HCT116 (cell line): Measurements from ENCODE around the gene CCDC201. TPM values are rescaled to one million over a fixed set of nuclear protein-coding genes. Genes with fewer than 3 reads are reported as not detected.

ENCODE experiments used
- ATAC-seq: fragments of 200-7000 bp; cut with Tn5 transposase; 2 replicates; pipeline ENCODE4 v1.9.1; 2020; ENCODE audit warnings: mild to moderate bottlenecking, moderate library complexity
- BruUV-seq: library from RNA; stranded (reverse); fragments of 400-500 nt; replicated peaks from 2 replicates; lab custom pipeline; 2021; lab: Mats Ljungman, UMichigan
- CTCF ChIA-PET: fragments of 300-600 bp; sonication (Branson Sonifier 250); formaldehyde crosslinking; loops from one replicate; lab custom pipeline; 2021; ENCODE audit warnings: antibody characterized with exemption; lab: Charles Lee
- POLR2A ChIA-PET: fragments of 300-600, 350-600 bp; sonication (Branson Sonifier 250); formaldehyde crosslinking; loops from one replicate; lab custom pipeline; 2021; ENCODE audit warnings: antibody characterized with exemption; lab: Charles Lee
- RAD21 ChIA-PET, 2 experiments: fragments of 300-600 bp; sonication (Branson Sonifier 250); formaldehyde crosslinking; loops; one replicate each; lab custom pipeline; 2023; ENCODE audit warnings: low total read pairs in 2 of 2; ENCODE audit not compliant: uncharacterized antibody in 2 of 2, unreplicated experiment in 2 of 2, low non-redundant PET in 1 of 2; lab: Charles Lee
- DNase-seq: peaks from one replicate; pipeline ENCODE4 v3.0.0-alpha.2; 2010; ENCODE audit warnings: low read depth, low spot score
- H2AFZ ChIP-seq: fragments of 200-600 bp; shearing (Covaris generic), sonication (generic); 2 replicates; pipeline ENCODE4 v1.6.1; 2017; ENCODE audit warnings: low read depth, mixed run types, mixed read lengths, antibody characterized with exemption, low read length; ENCODE audit not compliant: poor library complexity, severe bottlenecking
- H3K27ac ChIP-seq: 2 replicates; pipeline ENCODE4 v1.5.1; 2012; ENCODE audit warnings: low read depth, low read length
- H3K27me3 ChIP-seq: fragments of 200-600 bp; sonication (generic); 2 replicates; pipeline ENCODE4 v1.6.1; 2016; ENCODE audit warnings: mixed run types, low read length, mixed read lengths; ENCODE audit not compliant: insufficient read depth
- H3K36me3 ChIP-seq, 2 experiments: fragments of 200-500 bp in 1 of 2; fragments of 200-600 bp in 1 of 2; sonication (Bioruptor generic) in 1 of 2; sonication (generic) in 1 of 2; 2 replicates each; pipeline versions ENCODE4 v1.5.1 to v1.6.1; 2014 to 2016; ENCODE audit warnings: low read length in 2 of 2, inconsistent platforms in 1 of 2, mixed read lengths in 1 of 2, mixed run types in 1 of 2; ENCODE audit not compliant: insufficient read depth in 2 of 2, control insufficient read depth in 1 of 2
- H3K4me1 ChIP-seq, 2 experiments: fragments of 200-600 bp in 1 of 2; sonication (generic) in 1 of 2; 2 replicates each; pipeline versions ENCODE4 v1.5.1 to v1.6.1; 2012 to 2017; ENCODE audit warnings: low read length in 2 of 2, inconsistent platforms in 1 of 2, mild to moderate bottlenecking in 1 of 2, mixed read lengths in 1 of 2, mixed run types in 1 of 2, moderate library complexity in 1 of 2; ENCODE audit not compliant: insufficient read depth in 2 of 2, control insufficient read depth in 1 of 2
- H3K4me2 ChIP-seq: fragments of 200-600 bp; sonication (generic); 2 replicates; pipeline ENCODE4 v1.6.1; 2017; ENCODE audit warnings: mixed run types, low read length, mixed read lengths
- H3K4me3 ChIP-seq, 2 experiments: fragments of 200-600 bp in 1 of 2; sonication (generic) in 1 of 2; replicated peaks in 1 of 2; 2 replicates each; pipeline ENCODE4 v1.5.1; 2011 to 2016; ENCODE audit warnings: low read length in 2 of 2, control low read depth in 1 of 2, low read depth in 1 of 2, mild to moderate bottlenecking in 1 of 2, mixed read lengths in 1 of 2, mixed run types in 1 of 2
- H3K79me2 ChIP-seq: fragments of 200-600 bp; sonication (generic); 2 replicates; pipeline ENCODE4 v1.6.1; 2017; ENCODE audit warnings: mild to moderate bottlenecking, mixed run types, low read length, moderate library complexity, mixed read lengths; ENCODE audit not compliant: insufficient read depth
- H3K9ac ChIP-seq: fragments of 200-600 bp; sonication (generic); 2 replicates; pipeline ENCODE4 v1.6.1; 2016; ENCODE audit warnings: low read length, mixed read lengths
- H3K9me2 ChIP-seq: fragments of 200-600 bp; sonication (generic), shearing (Covaris generic); 2 replicates; pipeline ENCODE4 v1.6.1; 2017; ENCODE audit warnings: mixed run types, mild to moderate bottlenecking, moderate library complexity; ENCODE audit not compliant: insufficient read depth
- H3K9me3 ChIP-seq, 2 experiments: fragments of 200-500 bp in 1 of 2; fragments of 200-600 bp in 1 of 2; sonication (Bioruptor generic) in 1 of 2; sonication (generic) in 1 of 2; 2 replicates each; pipeline ENCODE4 v1.6.1; 2014 to 2017; ENCODE audit warnings: low read length in 2 of 2, mixed read lengths in 2 of 2, inconsistent platforms in 1 of 2, low read depth in 1 of 2, mild to moderate bottlenecking in 1 of 2, mixed run types in 1 of 2, moderate library complexity in 1 of 2; ENCODE audit not compliant: control insufficient read depth in 1 of 2, insufficient read depth in 1 of 2
- H4K20me1 ChIP-seq: fragments of 200-600 bp; sonication (generic), shearing (Covaris generic); 2 replicates; pipeline ENCODE4 v1.6.1; 2017; ENCODE audit warnings: mixed run types, mild to moderate bottlenecking, moderate library complexity; ENCODE audit not compliant: insufficient read depth
- EGR1 ChIP-seq: IDR thresholded peaks from 2 replicates; pipeline ENCODE4 v1.6.1; 2012; ENCODE audit warnings: low read depth
- EZH2phosphoT487 ChIP-seq: fragments of 200-600 bp; IDR thresholded peaks from 2 replicates; pipeline ENCODE4 v1.6.1; 2018; ENCODE audit warnings: antibody characterized with exemption, borderline replicate concordance
- JUND ChIP-seq: IDR thresholded peaks from 2 replicates; pipeline ENCODE4 v1.6.1; 2012
- POLR2A ChIP-seq: IDR thresholded peaks from 2 replicates; pipeline ENCODE4 v1.7.0; 2011; ENCODE audit warnings: borderline replicate concordance; ENCODE audit not compliant: insufficient read depth, insufficient read length; ENCODE audit errors: extremely low read depth
- POLR2AphosphoS5 ChIP-seq: IDR thresholded peaks from 2 replicates; pipeline ENCODE4 v1.6.1; 2011; ENCODE audit warnings: mild to moderate bottlenecking, low read depth, low read length, moderate library complexity
- SIN3A ChIP-seq: IDR thresholded peaks from 2 replicates; pipeline ENCODE4 v1.6.1; 2012; ENCODE audit warnings: low read depth
- SP1 ChIP-seq: IDR thresholded peaks from 2 replicates; pipeline ENCODE4 v1.6.1; 2012; ENCODE audit warnings: low read depth
- SRF ChIP-seq: IDR thresholded peaks from 2 replicates; pipeline ENCODE4 v1.6.1; 2012; ENCODE audit warnings: low read depth
- TCF7L2 ChIP-seq: IDR thresholded peaks from 2 replicates; pipeline ENCODE4 v1.7.0; 2011; ENCODE audit warnings: borderline replicate concordance, inconsistent platforms; ENCODE audit not compliant: insufficient read depth, insufficient read length; ENCODE audit errors: extremely low read depth
- ZBTB33 ChIP-seq: IDR thresholded peaks from 2 replicates; pipeline ENCODE4 v1.6.1; 2011; ENCODE audit warnings: mild to moderate bottlenecking, low read length, moderate library complexity; ENCODE audit not compliant: insufficient replicate concordance; ENCODE audit errors: extremely low read depth
- ZNF274 ChIP-seq: fragments of 200-500 bp; sonication (Bioruptor generic); IDR thresholded peaks from 2 replicates; pipeline ENCODE4 v1.6.1; 2014; ENCODE audit warnings: mild to moderate bottlenecking, low read depth, low read length, inconsistent platforms
- intact Hi-C: fragments of 100-400 bp; cut with micrococcal nuclease; formaldehyde crosslinking; loops from 2 replicates; pipeline ENCODE4 v1.10.0; 2022
- total RNA-seq: library from RNA; stranded (reverse); gene quantifications from one replicate; pipeline ENCODE4 v1.2.1, GENCODE V29; 2021; ENCODE audit not compliant: unreplicated experiment
- TF ChIP-seq, protein P1 (sequence below): IDR thresholded peaks from 2 replicates; pipeline ENCODE4 v1.6.1; 2012

The CCDC201 gene
- total RNA-seq, 1 experiment from 2014 or later, result not detected

DNA sequence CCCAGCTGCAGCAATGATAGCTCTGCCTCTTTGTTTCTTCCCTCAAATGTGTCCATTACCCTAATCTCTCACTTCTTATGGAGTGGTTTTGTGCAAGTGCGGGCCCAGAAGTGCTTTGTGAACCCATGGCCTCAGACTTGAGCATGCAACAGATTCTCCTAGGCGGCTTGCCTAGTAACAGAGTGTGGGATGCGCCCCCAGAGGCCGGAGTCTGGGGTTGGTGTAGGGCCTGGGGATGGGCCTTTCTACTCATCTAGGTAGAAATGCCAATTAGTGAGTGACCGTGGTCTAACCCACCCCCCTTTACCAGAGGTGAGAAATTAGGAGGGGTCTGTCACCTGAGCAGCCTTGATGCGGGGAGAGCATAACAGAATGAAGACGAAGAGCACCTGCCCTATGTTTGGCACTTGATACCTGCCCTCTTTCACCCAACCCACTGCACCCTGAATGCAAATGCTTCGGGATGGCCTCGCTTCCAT, 8.4 kb upstream of the CCDC201 start:
- H3K36me3 ChIP-seq, result no peaks in the 10 kb centered on the region
- TF ChIP-seq SP1, result no peak
- TF ChIP-seq EZH2phosphoT487, result no peak
- TF ChIP-seq POLR2A, result no peak
- TF ChIP-seq POLR2AphosphoS5, result no peak
- TF ChIP-seq SIN3A, result no peak
- TF ChIP-seq EGR1, result no peak
- TF ChIP-seq, protein P1, sequence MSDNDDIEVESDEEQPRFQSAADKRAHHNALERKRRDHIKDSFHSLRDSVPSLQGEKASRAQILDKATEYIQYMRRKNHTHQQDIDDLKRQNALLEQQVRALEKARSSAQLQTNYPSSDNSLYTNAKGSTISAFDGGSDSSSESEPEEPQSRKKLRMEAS, result no peak
- TF ChIP-seq TCF7L2, result no peak
- TF ChIP-seq ZNF274, result no peak
- no peak for TF ChIP-seq SRF
- no peak for TF ChIP-seq ZBTB33
- no peak for TF ChIP-seq JUND
- H3K27me3 ChIP-seq, result no peaks in the 10 kb centered on the region
- peaks cover 12 to 16% of the 10 kb centered on the region in 2 experiments for H3K4me1 ChIP-seq
- RAD21 ChIA-PET, result no interaction called here
- POLR2A ChIA-PET, result no interaction called here
- no peak overlapping the region for H3K4me3 ChIP-seq
- H3K79me2 ChIP-seq, result no peaks in the 10 kb centered on the region
- intact Hi-C loops, result no loop called here
- CTCF ChIA-PET, result no interaction called here
- H4K20me1 ChIP-seq, result no peaks in the 10 kb centered on the region
- no peak overlapping the region for H3K4me2 ChIP-seq
- BruUV-seq, result no TSS peak
- H2AFZ ChIP-seq, result no peak overlapping the region
- ATAC-seq (no peak), DNase-seq (no peak)
- H3K27ac ChIP-seq, result no peak overlapping the region
- no peak overlapping the region for H3K9ac ChIP-seq
- H3K9me2 ChIP-seq, result no peaks in the 10 kb centered on the region
- H3K9me3 ChIP-seq, result no peaks in the 10 kb centered on the region
